ENCODE data around the gene PTPRD. TPM values are rescaled to one million over a fixed set of nuclear protein-coding genes. Genes with fewer than 3 reads are reported as not detected.

Gene PTPRD
- total and polyA plus RNA-seq, 2 experiments from 2014 or later = 11.5 to 58.0 TPM

- TF ChIP-seq ZNF462 (CRISPR knock-in tag; IDR thresholded peaks at IDR 0.05) (no peak), ETS1 (IDR thresholded peaks at IDR 0.05) (no peak)
These were observed 1975.2 kb downstream of the PTPRD start (continued) for GRCh38 chr9:8637626-8638025.

- H3K27ac ChIP-seq (ENCODE audit: low read depth) = no peak overlapping the region
- Mint-ChIP-seq H3K27ac (no peak overlapping the region), H3K36me3 (ENCODE audit: low read depth) (no peaks in the 10 kb centered on the region), H3K4me3 (no peak overlapping the region), H3K4me1 (peaks cover 3% of the 10 kb centered on the region; the same call in 2 of the 3 replicates), H3K9me3 (no peaks in the 10 kb centered on the region), H3K27me3 (ENCODE audit: insufficient read depth, low read depth, poor library complexity) (no peaks in the 10 kb centered on the region)
- DNase-seq (ENCODE audit: low spot score) (no peak), ATAC-seq (no peak)
- H3K9me2 ChIP-seq (ENCODE audit: insufficient read depth) = peaks cover 3% of the 10 kb centered on the region; the same call in 1 of the 2 replicates
- H3K4me1 ChIP-seq (ENCODE audit: insufficient read depth) = no peaks in the 10 kb centered on the region
- no peak overlapping the region for H3K4me2 ChIP-seq
- no peak overlapping the region for H3K4me3 ChIP-seq
- H3K27me3 ChIP-seq (ENCODE audit: insufficient read depth) = no peaks in the 10 kb centered on the region
- TF ChIP-seq REST (IDR thresholded peaks at IDR 0.05; ENCODE audit: unreplicated experiment) = no peak
- no peak for TF ChIP-seq NANOG (IDR thresholded peaks at IDR 0.05; ENCODE audit: borderline replicate concordance)
- no peak for TF ChIP-seq ETS1 (IDR thresholded peaks at IDR 0.05)
- no peak for TF ChIP-seq STAT1 (IDR thresholded peaks at IDR 0.05; ENCODE audit: unreplicated experiment)
- H4K20me1 ChIP-seq (replicated peaks; ENCODE audit: insufficient read depth) = no peaks in the 10 kb centered on the region
- no peak overlapping the region for H2AFZ ChIP-seq
- no peaks in the 10 kb centered on the region for H3K79me2 ChIP-seq (replicated peaks; ENCODE audit: insufficient read depth)
- H3F3A ChIP-seq (replicated peaks; ENCODE audit: low read depth) = no peaks in the 10 kb centered on the region
- H3K36me3 ChIP-seq (ENCODE audit: insufficient read depth) = no peaks in the 10 kb centered on the region
These were observed 1979.0 kb downstream of the PTPRD start for GRCh38 chr9:8633784-8634183.
